SK-N-SH (cell line): Measurements from ENCODE around the gene CTNNA3.

Experiments
- EZH2phosphoT487 ChIP-seq: fragments of 200-600 bp; sonication (generic); IDR thresholded peaks from 2 replicates; pipeline ENCODE4 v1.6.1; 2017; ENCODE audit warnings: low read depth, mixed run types, mild to moderate bottlenecking, antibody characterized with exemption, moderate library complexity, borderline replicate concordance
- FOXJ3 ChIP-seq: sonication (generic); formaldehyde crosslinking; IDR thresholded peaks from 2 replicates; pipeline ENCODE4 v1.5.1; 2020; ENCODE audit warnings: mild to moderate bottlenecking, missing genetic modification reagents
- GABPA ChIP-seq: IDR thresholded peaks from 2 replicates; pipeline ENCODE4 v1.4.0; 2012; ENCODE audit warnings: low read depth, mild to moderate bottlenecking
- POLR2AphosphoS5 ChIP-seq: IDR thresholded peaks from 2 replicates; pipeline ENCODE4 v1.6.1; 2012; ENCODE audit warnings: low read depth, low read length
- RAD21 ChIP-seq: IDR thresholded peaks from 2 replicates; pipeline ENCODE4 v1.6.1; 2012; ENCODE audit warnings: mild to moderate bottlenecking, low read length
- RFX5 ChIP-seq: IDR thresholded peaks from 2 replicates; pipeline ENCODE4 v1.6.1; 2012; ENCODE audit warnings: mild to moderate bottlenecking, improper control_type of control experiment, low read length
- TAF1 ChIP-seq: IDR thresholded peaks from 2 replicates; pipeline ENCODE4 v1.6.1; 2012; ENCODE audit warnings: low read depth, mild to moderate bottlenecking, low read length, moderate library complexity, borderline replicate concordance
- TCF12 ChIP-seq: IDR thresholded peaks from 2 replicates; pipeline ENCODE4 v1.4.0; 2012
- YY1 ChIP-seq: IDR thresholded peaks from 2 replicates; pipeline ENCODE4 v1.4.0; 2012; ENCODE audit warnings: low read depth, mild to moderate bottlenecking
- TF ChIP-seq, protein P1 (sequence below): fragments of 200-600 bp; sonication (generic); IDR thresholded peaks from 2 replicates; pipeline ENCODE4 v1.6.1; 2017; ENCODE audit warnings: antibody characterized with exemption, mild to moderate bottlenecking, moderate library complexity
- TF ChIP-seq, protein P2 (sequence below): IDR thresholded peaks from 2 replicates; pipeline ENCODE4 v1.4.0; 2012; ENCODE audit warnings: low read depth
- TF ChIP-seq, protein P3 (sequence below): IDR thresholded peaks from 2 replicates; pipeline ENCODE4; 2012

DNA sequence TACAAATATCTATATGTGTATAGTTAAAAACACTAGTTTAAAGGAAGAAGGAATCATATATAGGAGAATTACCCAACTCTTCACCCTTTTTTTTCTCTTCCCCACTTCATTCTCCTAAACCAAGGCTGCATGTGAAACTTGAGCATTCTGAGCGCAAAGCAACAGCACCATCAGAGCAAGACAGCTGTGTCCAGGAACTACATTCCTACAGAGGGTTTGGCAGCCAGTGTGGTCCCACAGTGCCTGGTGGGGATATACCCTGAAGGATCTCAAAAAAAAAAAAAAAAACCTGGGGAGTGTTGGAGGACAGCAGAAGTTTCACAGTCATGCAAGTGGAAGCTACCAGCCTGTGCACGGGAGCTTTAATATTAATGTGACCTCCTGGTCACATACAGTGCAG lies 310.4 kb downstream of the CTNNA3 start:
- TF ChIP-seq, protein P1, sequence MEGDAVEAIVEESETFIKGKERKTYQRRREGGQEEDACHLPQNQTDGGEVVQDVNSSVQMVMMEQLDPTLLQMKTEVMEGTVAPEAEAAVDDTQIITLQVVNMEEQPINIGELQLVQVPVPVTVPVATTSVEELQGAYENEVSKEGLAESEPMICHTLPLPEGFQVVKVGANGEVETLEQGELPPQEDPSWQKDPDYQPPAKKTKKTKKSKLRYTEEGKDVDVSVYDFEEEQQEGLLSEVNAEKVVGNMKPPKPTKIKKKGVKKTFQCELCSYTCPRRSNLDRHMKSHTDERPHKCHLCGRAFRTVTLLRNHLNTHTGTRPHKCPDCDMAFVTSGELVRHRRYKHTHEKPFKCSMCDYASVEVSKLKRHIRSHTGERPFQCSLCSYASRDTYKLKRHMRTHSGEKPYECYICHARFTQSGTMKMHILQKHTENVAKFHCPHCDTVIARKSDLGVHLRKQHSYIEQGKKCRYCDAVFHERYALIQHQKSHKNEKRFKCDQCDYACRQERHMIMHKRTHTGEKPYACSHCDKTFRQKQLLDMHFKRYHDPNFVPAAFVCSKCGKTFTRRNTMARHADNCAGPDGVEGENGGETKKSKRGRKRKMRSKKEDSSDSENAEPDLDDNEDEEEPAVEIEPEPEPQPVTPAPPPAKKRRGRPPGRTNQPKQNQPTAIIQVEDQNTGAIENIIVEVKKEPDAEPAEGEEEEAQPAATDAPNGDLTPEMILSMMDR: no peak
- TF ChIP-seq RAD21 (no peak), YY1 (no peak), POLR2AphosphoS5 (no peak), FOXJ3 (no peak), RFX5 (no peak), EZH2phosphoT487 (no peak), TCF12 (no peak), GABPA (no peak), TAF1 (no peak)
- TF ChIP-seq, protein P2, sequence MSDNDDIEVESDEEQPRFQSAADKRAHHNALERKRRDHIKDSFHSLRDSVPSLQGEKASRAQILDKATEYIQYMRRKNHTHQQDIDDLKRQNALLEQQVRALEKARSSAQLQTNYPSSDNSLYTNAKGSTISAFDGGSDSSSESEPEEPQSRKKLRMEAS: no peak
- TF ChIP-seq, protein P3, sequence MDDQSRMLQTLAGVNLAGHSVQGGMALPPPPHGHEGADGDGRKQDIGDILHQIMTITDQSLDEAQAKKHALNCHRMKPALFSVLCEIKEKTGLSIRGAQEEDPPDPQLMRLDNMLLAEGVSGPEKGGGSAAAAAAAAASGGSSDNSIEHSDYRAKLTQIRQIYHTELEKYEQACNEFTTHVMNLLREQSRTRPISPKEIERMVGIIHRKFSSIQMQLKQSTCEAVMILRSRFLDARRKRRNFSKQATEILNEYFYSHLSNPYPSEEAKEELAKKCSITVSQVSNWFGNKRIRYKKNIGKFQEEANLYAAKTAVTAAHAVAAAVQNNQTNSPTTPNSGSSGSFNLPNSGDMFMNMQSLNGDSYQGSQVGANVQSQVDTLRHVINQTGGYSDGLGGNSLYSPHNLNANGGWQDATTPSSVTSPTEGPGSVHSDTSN: no peak
